KMS-11 (cell line): ENCODE data around the gene LCN1.

Experiments used
- H2AFZ ChIP-seq: fragments of 200-600 bp; sonication (generic); 2 replicates; pipeline ENCODE4 v1.6.1; 2016; ENCODE audit warnings: antibody characterized with exemption, mixed run types, low read depth
- H3K27ac ChIP-seq: fragments of 200-600 bp; sonication (generic); 2 replicates; pipeline ENCODE4 v1.6.1; 2016; ENCODE audit warnings: mild to moderate bottlenecking, mixed run types
- H3K27me3 ChIP-seq: fragments of 200-600 bp; sonication (generic); 2 replicates; pipeline ENCODE4 v1.6.1; 2017; ENCODE audit warnings: mild to moderate bottlenecking, low read depth, mixed run types, moderate library complexity; ENCODE audit not compliant: insufficient read depth
- H3K36me3 ChIP-seq: fragments of 200-600 bp; sonication (generic); 2 replicates; pipeline ENCODE4 v1.6.1; 2017; ENCODE audit warnings: mild to moderate bottlenecking, mixed run types; ENCODE audit not compliant: insufficient read depth
- H3K4me1 ChIP-seq: fragments of 200-600 bp; sonication (generic); 2 replicates; pipeline ENCODE4 v1.6.1; 2016; ENCODE audit warnings: mild to moderate bottlenecking, low read depth, mixed run types; ENCODE audit not compliant: poor library complexity, severe bottlenecking
- H3K4me2 ChIP-seq: fragments of 200-600 bp; sonication (generic); 2 replicates; pipeline ENCODE4 v1.7.0; 2016; ENCODE audit warnings: mild to moderate bottlenecking, mixed run types
- H3K4me3 ChIP-seq: fragments of 200-600 bp; sonication (generic); IDR thresholded peaks from 2 replicates; pipeline ENCODE4 v1.6.1; 2017; ENCODE audit warnings: low read depth, low read length, mixed read lengths; ENCODE audit not compliant: insufficient read depth
- H3K79me2 ChIP-seq: fragments of 200-600 bp; sonication (generic); 2 replicates; pipeline ENCODE4 v1.6.1; 2016; ENCODE audit warnings: low read depth, mixed run types; ENCODE audit not compliant: insufficient read depth
- H3K9ac ChIP-seq: fragments of 200-600 bp; sonication (generic); 2 replicates; pipeline ENCODE4 v1.6.1; 2016; ENCODE audit warnings: mild to moderate bottlenecking, mixed run types
- H4K20me1 ChIP-seq: fragments of 200-600 bp; sonication (generic); 2 replicates; pipeline ENCODE4 v1.6.1; 2016; ENCODE audit warnings: mild to moderate bottlenecking, mixed run types; ENCODE audit not compliant: insufficient read depth
- TF ChIP-seq, protein P1 (sequence below): fragments of 200-600 bp; sonication (generic); conservative IDR thresholded peaks from 2 replicates; pipeline ENCODE4 v1.6.1; 2017; ENCODE audit warnings: low read depth, mild to moderate bottlenecking, antibody characterized with exemption, low read length, moderate library complexity, mixed read lengths

The LCN1 gene

DNA sequence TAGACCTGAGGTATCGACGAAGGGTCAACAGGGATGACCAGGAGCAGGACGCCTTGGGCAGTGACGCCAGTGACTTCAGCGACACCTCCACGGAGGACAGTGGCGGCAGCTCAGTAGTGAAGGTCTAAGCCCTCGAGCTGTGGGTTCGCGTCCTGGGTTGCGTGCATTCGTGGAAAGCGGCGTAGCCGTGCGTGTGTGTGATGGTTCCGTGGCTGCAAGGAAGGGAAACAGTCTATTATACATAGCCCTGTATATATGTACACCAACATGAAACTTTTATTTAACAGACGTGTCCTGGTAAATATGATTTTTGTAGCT is 33.3 kb upstream of the LCN1 start:
- H3K27ac ChIP-seq = no peak overlapping the region
- no peak overlapping the region for H3K4me2 ChIP-seq
- TF ChIP-seq, protein P1, sequence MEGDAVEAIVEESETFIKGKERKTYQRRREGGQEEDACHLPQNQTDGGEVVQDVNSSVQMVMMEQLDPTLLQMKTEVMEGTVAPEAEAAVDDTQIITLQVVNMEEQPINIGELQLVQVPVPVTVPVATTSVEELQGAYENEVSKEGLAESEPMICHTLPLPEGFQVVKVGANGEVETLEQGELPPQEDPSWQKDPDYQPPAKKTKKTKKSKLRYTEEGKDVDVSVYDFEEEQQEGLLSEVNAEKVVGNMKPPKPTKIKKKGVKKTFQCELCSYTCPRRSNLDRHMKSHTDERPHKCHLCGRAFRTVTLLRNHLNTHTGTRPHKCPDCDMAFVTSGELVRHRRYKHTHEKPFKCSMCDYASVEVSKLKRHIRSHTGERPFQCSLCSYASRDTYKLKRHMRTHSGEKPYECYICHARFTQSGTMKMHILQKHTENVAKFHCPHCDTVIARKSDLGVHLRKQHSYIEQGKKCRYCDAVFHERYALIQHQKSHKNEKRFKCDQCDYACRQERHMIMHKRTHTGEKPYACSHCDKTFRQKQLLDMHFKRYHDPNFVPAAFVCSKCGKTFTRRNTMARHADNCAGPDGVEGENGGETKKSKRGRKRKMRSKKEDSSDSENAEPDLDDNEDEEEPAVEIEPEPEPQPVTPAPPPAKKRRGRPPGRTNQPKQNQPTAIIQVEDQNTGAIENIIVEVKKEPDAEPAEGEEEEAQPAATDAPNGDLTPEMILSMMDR = no peak
- no peak overlapping the region for H3K9ac ChIP-seq
- H3K27me3 ChIP-seq = peaks cover 22% of the 10 kb centered on the region; the same call in 1 of the 2 replicates
- H2AFZ ChIP-seq = no peak overlapping the region
- H4K20me1 ChIP-seq = no peaks in the 10 kb centered on the region
- H3K4me3 ChIP-seq = no peak overlapping the region
- H3K79me2 ChIP-seq = no peaks in the 10 kb centered on the region
- H3K36me3 ChIP-seq = no peaks in the 10 kb centered on the region
- no peaks in the 10 kb centered on the region for H3K4me1 ChIP-seq

- Histone ChIP-seq H3K27ac (no peak overlapping the region), H2AFZ (no peak overlapping the region), H3K9ac (no peak overlapping the region), H3K79me2 (no peaks in the 10 kb centered on the region), H3K27me3 (peaks cover 22% of the 10 kb centered on the region; the same call in 1 of the 2 replicates), H3K36me3 (no peaks in the 10 kb centered on the region), H3K4me3 (no peak overlapping the region), H3K4me2 (no peak overlapping the region), H4K20me1 (no peaks in the 10 kb centered on the region), H3K4me1 (no peaks in the 10 kb centered on the region)
- TF ChIP-seq, protein P1 = no peak
Observed at GRCh38 chr9:135488527-135488926, 32.7 kb upstream of the LCN1 start.

DNA sequence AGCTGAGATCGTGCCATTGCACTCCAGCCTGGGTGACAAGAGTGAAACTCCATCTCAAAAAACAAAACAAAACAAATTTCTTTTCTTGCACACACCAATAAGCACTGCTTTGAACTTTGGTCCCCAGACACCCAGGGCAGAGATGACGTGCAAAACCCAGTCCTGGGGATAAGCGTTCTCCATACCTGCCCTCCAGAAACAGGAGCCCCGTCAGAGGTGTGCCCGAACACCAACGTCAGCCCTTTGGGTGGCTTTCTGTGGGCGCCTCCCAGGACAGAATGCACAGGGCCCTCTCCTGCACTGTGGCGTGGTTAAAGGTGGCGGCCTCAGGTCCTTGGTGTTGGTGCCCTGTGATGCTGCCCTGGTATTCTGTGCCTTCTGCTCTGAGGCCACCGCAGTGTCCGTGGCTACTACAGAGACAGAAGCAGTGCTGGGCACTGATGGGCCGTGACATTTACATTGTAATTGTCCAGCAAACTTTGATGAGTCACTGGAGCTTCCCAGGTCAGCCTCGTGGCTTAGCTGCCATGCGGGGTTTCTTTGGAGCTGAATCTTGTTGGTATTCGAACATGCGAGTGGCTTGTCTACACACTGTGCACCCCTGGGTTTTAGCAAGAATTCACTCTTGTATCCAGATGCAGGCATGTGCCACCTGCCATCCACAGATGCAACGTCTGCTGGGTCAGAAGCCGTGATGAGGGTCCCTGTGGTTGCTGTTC is 31.9 kb upstream of the LCN1 start:
- no peaks in the 10 kb centered on the region for H3K4me1 ChIP-seq
- peaks cover 30% of the 10 kb centered on the region; the same call in 1 of the 2 replicates for H3K27me3 ChIP-seq
- no peaks in the 10 kb centered on the region for H3K36me3 ChIP-seq
- H3K79me2 ChIP-seq = no peaks in the 10 kb centered on the region
- TF ChIP-seq, protein P1 = no peak
- no peak overlapping the region for H3K9ac ChIP-seq
- no peak overlapping the region for H3K4me2 ChIP-seq
- no peak overlapping the region for H3K4me3 ChIP-seq
- H3K27ac ChIP-seq = no peak overlapping the region
- no peaks in the 10 kb centered on the region for H4K20me1 ChIP-seq
- no peak overlapping the region for H2AFZ ChIP-seq

- Histone ChIP-seq H3K27ac (no peak overlapping the region), H3K36me3 (no peaks in the 10 kb centered on the region), H2AFZ (no peak overlapping the region), H3K79me2 (no peaks in the 10 kb centered on the region), H3K27me3 (peaks cover 37% of the 10 kb centered on the region; the same call in 1 of the 2 replicates), H3K9ac (no peak overlapping the region), H3K4me2 (no peak overlapping the region), H3K4me1 (no peaks in the 10 kb centered on the region), H4K20me1 (no peaks in the 10 kb centered on the region), H3K4me3 (no peak overlapping the region)
- TF ChIP-seq, protein P1 = no peak
Observed at GRCh38 chr9:135490166-135490870, 30.9 kb upstream of the LCN1 start.
